Thoracic aorta (tissue), 2 donors: ENCODE measurements around the gene NRXN2. TPM values are rescaled to one million over a fixed set of nuclear protein-coding genes. Genes with fewer than 3 reads are reported as not detected.

Experiments
- ATAC-seq: fragments of 150-250 bp; one replicate; pipeline ENCODE4 v1.8.0; 2017; ENCODE audit warnings: low read depth; ENCODE audit not compliant: insufficient number of reproducible peaks, low FRiP score
- DNase-seq: peaks from one replicate; pipeline ENCODE4 v3.0.0-alpha.2; 2020; ENCODE audit warnings: low spot score
- H3K27ac ChIP-seq, 2 donors: fragments of 200-600 bp; sonication (generic); 1 replicate in 1 of 2; 2 replicates in 1 of 2; pipeline ENCODE4 v1.5.1; 2016; ENCODE audit warnings: mild to moderate bottlenecking in 2 of 2, moderate library complexity in 2 of 2
- H3K27me3 ChIP-seq: fragments of 200-600 bp; sonication (generic); replicated peaks from 2 replicates; pipeline ENCODE4 v1.6.0; 2016; ENCODE audit warnings: mild to moderate bottlenecking; ENCODE audit not compliant: insufficient read depth
- H3K36me3 ChIP-seq: fragments of 200-600 bp; sonication (generic); one replicate; pipeline ENCODE4 v1.5.1; 2016
- H3K4me1 ChIP-seq, 2 donors: fragments of 200-600 bp; sonication (generic); 1 replicate in 1 of 2; 2 replicates in 1 of 2; pipeline versions ENCODE4 v1.5.1 to v1.6.0; 2016; ENCODE audit warnings: low read depth in 2 of 2, mild to moderate bottlenecking in 1 of 2; ENCODE audit not compliant: control insufficient read depth in 1 of 2
- H3K4me3 ChIP-seq: fragments of 200-600 bp; sonication (generic); 2 replicates; pipeline ENCODE4 v1.5.1; 2016; ENCODE audit warnings: mild to moderate bottlenecking
- H3K9me3 ChIP-seq: fragments of 200-600 bp; sonication (generic); 2 replicates; pipeline ENCODE4 v1.5.1; 2016
- CTCF ChIP-seq: fragments of 200-600 bp; sonication (generic); IDR thresholded peaks from one replicate; pipeline ENCODE4 v1.5.1; 2019; ENCODE audit warnings: antibody characterized with exemption
- total RNA-seq, 2 donors: library from RNA; depleted of rRNA; stranded (reverse); fragments of >200 nt; gene quantifications; one replicate each; pipeline versions ENCODE4 v1.1.0 to v1.2.3, GENCODE V29; 2016

NRXN2 gene
- total RNA-seq, 2 donors from 2014 or later: 40.3 to 41.3 TPM

- H3K27me3 ChIP-seq: no peaks in the 10 kb centered on the region
- ATAC-seq: no peak
Observed at GRCh38 chr11:64674774-64675173, 48.2 kb downstream of the NRXN2 start.

GRCh38 chr11:64673279-64673678 is 49.7 kb downstream of the NRXN2 start:
- ATAC-seq: no peak
- no peaks in the 10 kb centered on the region for H3K27me3 ChIP-seq

More at GRCh38 chr11:64674774-64675173, 48.2 kb downstream of the NRXN2 start:
- H3K9me3 ChIP-seq: no peaks in the 10 kb centered on the region
- no peak for TF ChIP-seq CTCF
- no peaks in the 10 kb centered on the region for H3K36me3 ChIP-seq
- peaks cover 12 to 24% of the 10 kb centered on the region in 2 donors for H3K4me1 ChIP-seq
- peak overlapping the region; percentile 70 to 72 for H3K27ac ChIP-seq
- H3K4me3 ChIP-seq: no peak overlapping the region
- no peak for DNase-seq

GRCh38 chr11:64672875-64673274 is 50.1 kb downstream of the NRXN2 start:
- TF ChIP-seq CTCF: no peak
- no peaks in the 10 kb centered on the region for H3K27me3 ChIP-seq
- DNase-seq (no peak), ATAC-seq (no peak)
- peaks cover 12 to 24% of the 10 kb centered on the region in 2 donors for H3K4me1 ChIP-seq
- no peak overlapping the region for H3K27ac ChIP-seq
- H3K4me3 ChIP-seq: no peak overlapping the region
- no peaks in the 10 kb centered on the region for H3K36me3 ChIP-seq
- no peaks in the 10 kb centered on the region for H3K9me3 ChIP-seq

More at GRCh38 chr11:64673279-64673678, 49.7 kb downstream of the NRXN2 start:
- no peaks in the 10 kb centered on the region for H3K9me3 ChIP-seq
- no peak overlapping the region for H3K4me3 ChIP-seq
- no peaks in the 10 kb centered on the region for H3K36me3 ChIP-seq
- no peak for TF ChIP-seq CTCF
- DNase-seq: no peak
- H3K27ac ChIP-seq: no peak overlapping the region
- peaks cover 12 to 24% of the 10 kb centered on the region in 2 donors for H3K4me1 ChIP-seq

GRCh38 chr11:64670975-64671374 is 52.0 kb downstream of the NRXN2 start:
- DNase-seq (no peak), ATAC-seq (no peak)
- no peak for TF ChIP-seq CTCF
- peaks cover 10 to 20% of the 10 kb centered on the region in 2 donors for H3K4me1 ChIP-seq
- H3K36me3 ChIP-seq: no peaks in the 10 kb centered on the region
- no peaks in the 10 kb centered on the region for H3K9me3 ChIP-seq
- no peak overlapping the region for H3K4me3 ChIP-seq
- H3K27ac ChIP-seq: no peak overlapping the region
- H3K27me3 ChIP-seq: no peaks in the 10 kb centered on the region

GRCh38 chr11:64667154-64667745 is 55.7 kb downstream of the NRXN2 start:
- ATAC-seq (no peak), DNase-seq (no peak)
- H3K4me1 ChIP-seq: no peaks in the 10 kb centered on the region
- TF ChIP-seq CTCF: no peak
- H3K9me3 ChIP-seq: no peaks in the 10 kb centered on the region
- no peaks in the 10 kb centered on the region for H3K27me3 ChIP-seq
- no peaks in the 10 kb centered on the region for H3K36me3 ChIP-seq
- no peak overlapping the region for H3K4me3 ChIP-seq
- H3K27ac ChIP-seq: no peak overlapping the region
